Measurements from ENCODE around the gene MEIS2.

Gene MEIS2

DNA sequence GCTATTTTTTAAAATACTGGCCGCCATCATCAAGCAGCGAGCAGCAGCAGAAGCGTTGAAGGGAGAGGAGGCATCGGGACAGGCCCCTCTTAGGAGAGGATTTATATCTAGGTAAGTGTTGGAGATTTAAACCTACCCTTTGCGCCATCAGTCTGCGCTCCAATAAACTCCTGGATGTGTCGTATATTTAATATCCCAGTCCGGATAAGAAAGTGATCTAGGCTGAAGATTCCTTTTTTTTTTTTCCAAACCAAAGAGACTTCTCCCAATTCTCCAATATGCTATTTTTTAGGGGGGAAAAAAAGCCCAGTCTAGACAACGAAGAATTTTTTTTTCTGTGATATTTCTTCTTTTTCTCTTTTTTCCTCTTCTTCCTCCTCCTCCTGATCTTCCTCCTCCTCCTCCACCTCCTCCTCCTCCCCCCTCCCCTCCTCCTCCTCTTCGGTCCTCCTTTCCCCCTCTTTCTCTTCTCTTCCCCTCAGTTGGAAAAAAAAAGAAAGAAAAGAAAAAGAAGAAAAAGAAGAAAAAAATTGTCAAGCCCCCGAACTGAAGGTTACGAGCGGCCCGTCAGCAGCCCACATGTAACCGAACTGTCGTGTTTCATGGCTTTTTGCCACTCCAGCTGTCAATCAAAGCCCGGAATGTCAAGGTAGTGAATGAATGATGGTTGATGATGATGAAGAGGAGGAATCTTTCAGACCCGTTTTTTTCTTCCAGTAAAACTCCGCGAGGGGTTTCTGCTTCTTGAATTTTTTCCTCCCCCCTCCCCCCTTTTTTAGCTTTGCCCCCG, 835 bp downstream of the MEIS2 start:
- no peak for DNase-seq (ENCODE audit: extremely low read depth, low read depth)
- TF ChIP-seq CTCF (IDR thresholded peaks at IDR 0.05; ENCODE audit: low read depth, low read length) = no peak

DNA sequence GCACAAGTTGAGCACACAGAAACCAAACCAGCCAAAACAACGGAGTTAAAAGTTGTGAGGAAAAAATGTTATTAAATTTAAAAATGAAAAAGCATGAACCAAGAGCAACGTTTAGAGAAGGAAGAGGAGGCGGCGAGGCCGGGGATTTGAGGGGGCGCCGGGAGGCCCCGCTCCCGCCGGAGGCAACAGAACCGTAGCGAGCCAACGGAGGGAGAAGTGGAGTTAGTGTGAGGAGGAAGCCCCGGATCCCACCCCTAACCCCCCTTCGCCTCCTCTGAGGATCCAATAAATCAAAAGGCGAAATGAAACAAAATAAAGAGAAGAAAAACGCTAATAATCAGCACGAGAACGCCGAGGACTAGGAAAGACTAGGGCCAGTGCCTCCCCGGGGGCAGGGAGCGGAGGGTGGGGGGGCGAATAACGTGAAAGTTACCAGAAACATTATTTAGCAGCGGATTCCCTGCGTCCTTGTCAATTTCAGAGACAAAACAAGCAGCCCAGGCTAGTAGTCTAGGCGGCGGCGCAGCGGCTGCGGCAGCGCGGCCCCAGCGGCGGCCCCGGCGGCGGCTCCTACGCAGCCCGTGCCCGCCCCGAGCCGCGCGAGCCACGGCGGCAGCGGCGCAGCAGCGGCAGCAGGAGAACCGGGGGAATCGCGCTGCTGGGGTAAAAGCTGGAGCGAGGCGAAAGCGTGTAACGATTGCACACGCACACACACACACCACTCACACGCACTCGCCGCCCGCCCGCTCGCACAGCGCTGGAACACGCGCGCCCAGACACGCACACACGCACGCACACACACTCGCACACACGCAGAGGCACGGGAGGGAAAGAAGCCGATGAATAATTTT, 1.7 kb downstream of the MEIS2 start:
- TF ChIP-seq CTCF (IDR thresholded peaks at IDR 0.05; ENCODE audit: low read depth, low read length) = no peak
- DNase-seq (ENCODE audit: extremely low read depth, low read depth) = no peak

- no peak for TF ChIP-seq CTCF (IDR thresholded peaks at IDR 0.05; ENCODE audit: low read depth, low read length)
- DNase-seq (ENCODE audit: extremely low read depth, low read depth) = no peak
These were observed 3.0 kb downstream of the MEIS2 start for GRCh38 chr15:37097144-37097919.

DNA sequence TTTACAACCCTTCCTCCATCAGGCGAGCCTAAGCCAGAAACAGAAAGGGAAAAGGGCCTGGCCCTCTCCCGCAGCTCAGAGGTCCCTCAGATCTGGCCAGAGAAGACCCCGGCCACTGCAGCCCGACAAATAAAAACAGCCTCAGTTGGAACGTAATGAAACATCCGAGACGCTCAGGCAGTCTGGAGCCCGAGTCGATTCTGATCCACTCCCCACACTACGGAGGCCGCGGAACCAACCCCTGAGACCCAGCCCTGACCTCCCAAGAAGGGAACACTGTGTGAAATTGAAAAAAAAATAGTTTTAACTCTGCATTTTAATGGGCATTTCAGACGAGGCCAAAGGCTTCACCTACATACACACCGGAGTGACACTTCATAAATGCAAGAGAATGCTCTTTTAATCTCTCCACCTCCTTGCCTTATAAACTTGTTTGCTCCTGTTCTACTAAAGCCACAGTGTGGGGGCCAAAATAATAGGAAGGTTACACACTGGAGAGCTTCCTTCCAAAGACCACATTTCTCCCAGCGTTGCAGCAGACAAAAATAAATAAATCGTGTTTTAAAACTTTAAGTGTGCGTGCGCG, 3.7 kb downstream of the MEIS2 start:
- DNase-seq (ENCODE audit: extremely low read depth, low read depth) = no peak
- TF ChIP-seq CTCF (IDR thresholded peaks at IDR 0.05; ENCODE audit: low read depth, low read length) = no peak

- TF ChIP-seq CTCF (IDR thresholded peaks at IDR 0.05; ENCODE audit: low read depth, low read length) = no peak
- no peak for DNase-seq (ENCODE audit: extremely low read depth, low read depth)
These were observed 4.4 kb downstream of the MEIS2 start for GRCh38 chr15:37095770-37096557.

DNA sequence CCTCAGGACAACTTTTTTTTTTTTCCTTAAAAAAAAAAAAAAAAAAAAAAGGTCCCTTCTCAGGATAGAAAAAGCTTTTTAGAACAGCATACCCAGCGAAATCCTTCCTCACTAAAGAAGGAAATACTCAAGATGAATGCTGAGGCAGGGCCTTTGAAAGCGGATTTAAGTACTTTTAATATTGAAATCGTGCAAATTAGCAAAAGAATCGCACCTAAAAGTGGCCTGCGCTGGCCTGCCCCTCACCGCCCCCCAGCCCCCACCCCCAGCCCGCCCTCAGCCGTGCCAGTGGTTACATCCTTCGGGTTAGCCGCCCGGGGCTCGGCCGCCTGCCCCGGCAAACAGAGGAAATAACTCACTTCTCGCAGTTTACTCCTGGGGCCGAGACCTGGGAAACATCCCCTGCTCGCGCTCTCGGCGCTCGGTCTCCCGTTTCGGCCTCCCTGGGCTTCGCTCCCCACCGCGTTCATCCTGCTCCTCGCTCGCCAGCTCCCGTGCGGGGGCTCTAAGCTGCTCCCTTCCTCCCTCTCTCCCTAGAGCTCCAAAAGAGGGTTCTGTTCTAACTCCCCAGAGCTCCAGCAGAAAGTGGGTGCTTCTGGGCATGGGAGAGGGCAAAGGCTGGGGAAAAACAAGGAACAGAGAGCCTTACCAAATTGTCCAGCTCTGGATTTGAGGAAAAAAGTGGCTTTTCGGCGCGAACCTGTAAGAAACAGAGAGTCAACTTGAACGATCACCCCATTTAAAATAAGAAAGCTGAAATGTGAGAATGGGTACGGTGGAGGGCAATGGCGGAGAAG, 5.2 kb downstream of the MEIS2 start:
- no peak for TF ChIP-seq CTCF (IDR thresholded peaks at IDR 0.05; ENCODE audit: low read depth, low read length)
- DNase-seq (ENCODE audit: extremely low read depth, low read depth) = no peak
